Choroid plexus epithelial cell (primary cell): ENCODE data around the gene MS4A7.

Source experiments
- DNase-seq: peaks from one replicate; pipeline ENCODE4 v3.0.0-alpha.2; 2010; ENCODE audit warnings: low read depth
- H3K4me3 ChIP-seq: 2 replicates; pipeline ENCODE4 v1.5.1; 2011; ENCODE audit warnings: low read depth, mild to moderate bottlenecking, control low read depth, low read length, moderate library complexity
- CTCF ChIP-seq: conservative IDR thresholded peaks from 2 replicates; pipeline ENCODE4 v1.5.1; 2011; ENCODE audit warnings: low read depth, mild to moderate bottlenecking, control low read depth, inconsistent platforms, low read length, moderate library complexity

MS4A7 gene

GRCh38 chr11:60344146-60344545 lies 34.2 kb upstream of the MS4A7 start:
- no peak for TF ChIP-seq CTCF
- no peak for DNase-seq

GRCh38 chr11:60345489-60345888 lies 32.8 kb upstream of the MS4A7 start:
- no peak overlapping the region for H3K4me3 ChIP-seq
- peak; percentile 31 for TF ChIP-seq CTCF
- DNase-seq = peak; percentile 12

More at GRCh38 chr11:60344146-60344545, 34.2 kb upstream of the MS4A7 start:
- no peak overlapping the region for H3K4me3 ChIP-seq

- no peak overlapping the region for H3K4me3 ChIP-seq
- TF ChIP-seq CTCF = no peak
- no peak for DNase-seq
Observed at GRCh38 chr11:60347084-60347797, 31.1 kb upstream of the MS4A7 start.

GRCh38 chr11:60348116-60348515 lies 30.2 kb upstream of the MS4A7 start:
- no peak for TF ChIP-seq CTCF
- H3K4me3 ChIP-seq = no peak overlapping the region
- no peak for DNase-seq

GRCh38 chr11:60349990-60350389 lies 28.3 kb upstream of the MS4A7 start:
- no peak for DNase-seq
- no peak for TF ChIP-seq CTCF
- no peak overlapping the region for H3K4me3 ChIP-seq

- H3K4me3 ChIP-seq = no peak overlapping the region
- DNase-seq = no peak
- TF ChIP-seq CTCF = no peak
Observed at GRCh38 chr11:60357771-60358170, 20.6 kb upstream of the MS4A7 start.

GRCh38 chr11:60360621-60361020 lies 17.7 kb upstream of the MS4A7 start:
- no peak overlapping the region for H3K4me3 ChIP-seq
- no peak for TF ChIP-seq CTCF

More at GRCh38 chr11:60360621-60361020, 17.7 kb upstream of the MS4A7 start:
- DNase-seq = no peak
